HG02870 (cell line): ENCODE data around the gene USP21.
"Not testable (repeated sequence)": the region's sequence is repeated elsewhere in the genome, so short reads cannot be mapped to it uniquely, and the experiment has no call there.

Experiments used
- ATAC-seq: cut with Tn5 transposase; IDR thresholded peaks from one replicate; pipeline ENCODE4 v1.9.1; 2021; ENCODE audit warnings: mild to moderate bottlenecking, moderate library complexity; ENCODE audit not compliant: unreplicated experiment

Gene USP21

GRCh38 chr1:161159087-161159912, at the start of gene USP21:
USP21 (plus strand) TSS chr1:161159500; CDS start chr1:161160641, 1,141 bp downstream.
- ATAC-seq = peak; percentile 87

GRCh38 chr1:161111117-161111516, 48.2 kb upstream of the USP21 start:
- no peak for ATAC-seq

DNA sequence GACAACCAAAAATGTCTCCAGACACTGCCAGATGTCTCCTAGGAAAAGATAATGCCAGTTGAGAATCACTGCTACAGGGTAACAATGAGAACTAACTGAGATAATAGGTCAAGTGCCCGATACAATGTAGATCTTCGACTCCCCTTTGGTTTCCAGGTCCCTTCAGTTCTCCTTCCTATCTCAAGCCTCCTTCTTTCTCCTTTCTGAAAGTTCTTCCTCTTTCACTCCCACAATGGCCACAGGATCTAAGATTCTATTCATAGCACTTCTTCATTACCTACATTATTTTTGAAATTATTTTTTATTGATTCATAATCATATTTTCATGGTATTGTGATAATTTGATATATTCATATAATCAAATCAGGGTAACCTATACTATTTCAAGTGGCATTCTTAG, 47.8 kb upstream of the USP21 start:
- no peak for ATAC-seq

GRCh38 chr1:161113915-161114314, 45.4 kb upstream of the USP21 start:
- no peak for ATAC-seq

- no peak for ATAC-seq
These were observed 44.7 kb upstream of the USP21 start for GRCh38 chr1:161114556-161114955.

- no peak for ATAC-seq
These were observed 44.1 kb upstream of the USP21 start for GRCh38 chr1:161115132-161115711.

DNA sequence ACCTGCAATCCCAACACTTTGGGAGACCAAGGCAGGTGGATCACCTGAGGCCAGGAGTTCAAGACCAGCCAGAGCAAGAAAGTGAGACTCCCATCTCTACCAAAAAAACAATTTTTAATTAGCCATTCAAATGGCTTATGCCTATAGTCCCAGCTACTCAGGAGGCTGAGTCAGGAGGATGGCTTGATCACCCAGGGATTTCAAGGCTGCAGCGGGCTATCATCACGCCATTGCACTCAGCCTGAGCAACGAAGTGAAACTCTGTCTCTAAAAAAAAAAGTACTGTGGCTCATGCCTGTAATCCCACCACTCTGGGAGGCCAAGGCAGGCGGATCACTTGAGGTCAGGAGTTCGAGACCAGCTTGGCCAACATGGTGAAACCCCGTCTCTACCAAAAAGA, 43.3 kb upstream of the USP21 start:
- ATAC-seq = not testable (repeated sequence)

DNA sequence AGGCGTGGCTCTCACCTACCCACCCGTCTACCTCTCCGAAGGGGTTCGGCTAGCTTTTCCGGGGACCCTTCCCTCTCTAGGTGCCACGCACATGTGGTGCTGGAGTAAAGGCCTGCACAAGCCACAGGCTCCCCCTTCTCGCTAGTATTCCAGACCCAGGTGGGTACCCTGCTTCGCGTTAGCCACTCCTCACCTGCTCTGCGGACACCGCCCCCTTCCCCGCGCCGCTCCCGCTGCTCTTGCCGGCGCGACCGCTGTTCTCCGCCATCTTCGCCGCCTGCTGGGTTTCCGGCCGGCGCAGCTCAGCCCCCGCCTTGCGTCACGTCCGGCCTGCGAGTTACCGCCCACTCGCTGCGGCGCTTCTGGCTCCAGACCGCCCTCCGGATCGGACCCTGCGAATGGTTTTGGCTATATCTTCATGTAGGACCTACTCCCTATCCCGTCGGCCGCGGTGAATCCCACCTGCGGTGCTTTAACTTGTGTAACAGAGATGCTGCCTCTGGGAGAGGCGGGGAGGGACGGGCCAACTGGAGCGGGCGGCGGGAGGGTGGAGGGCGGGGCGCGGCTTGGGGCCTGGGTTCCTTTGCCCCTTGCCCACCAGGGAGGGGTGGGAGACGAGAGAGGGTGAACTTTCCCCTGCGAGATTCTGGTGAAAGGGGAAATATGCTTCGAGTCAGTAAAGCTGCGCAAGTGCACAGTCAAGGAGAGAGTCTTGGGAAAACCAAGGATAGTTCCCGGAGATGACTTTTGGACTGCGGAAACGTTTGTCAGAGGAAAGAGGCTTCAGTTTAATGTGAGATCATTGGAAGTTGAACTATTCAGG, 41.3 kb upstream of the USP21 start, which contains the start of the genes NIT1 and PFDN2:
NIT1 (plus strand) TSS at position 347 of the 823 bp plus-strand sequence; CDS start at position 419, 72 bp downstream.
PFDN2 (minus strand) TSS at position 279 of the 823 bp plus-strand sequence; CDS start at position 268, 11 bp downstream.
- ATAC-seq = peak; percentile 73

GRCh38 chr1:161119092-161119903, 40.0 kb upstream of the USP21 start:
- peak; percentile 57 for ATAC-seq

- no peak for ATAC-seq
These were observed 38.2 kb upstream of the USP21 start for GRCh38 chr1:161121042-161121650.

DNA sequence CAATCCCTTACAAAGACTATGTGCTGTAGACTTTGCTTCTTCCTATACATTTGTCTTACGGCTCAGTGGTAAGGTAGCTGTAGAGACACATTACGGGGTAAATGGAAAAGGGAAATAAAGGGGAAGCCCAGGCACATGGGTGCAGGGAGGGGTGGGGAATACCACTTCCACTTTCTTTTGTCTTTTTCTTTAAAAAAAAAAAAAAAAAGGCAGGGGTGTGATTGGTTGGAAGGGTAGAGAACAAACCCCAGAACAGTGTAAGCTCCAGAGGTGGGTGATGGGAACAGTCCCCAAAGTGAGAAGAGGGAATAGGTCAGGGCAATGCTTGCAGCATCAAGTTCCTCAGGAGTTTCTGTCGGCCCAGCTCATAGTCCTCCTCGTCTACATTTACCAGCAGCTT, 37.5 kb upstream of the USP21 start:
- no peak for ATAC-seq

DNA sequence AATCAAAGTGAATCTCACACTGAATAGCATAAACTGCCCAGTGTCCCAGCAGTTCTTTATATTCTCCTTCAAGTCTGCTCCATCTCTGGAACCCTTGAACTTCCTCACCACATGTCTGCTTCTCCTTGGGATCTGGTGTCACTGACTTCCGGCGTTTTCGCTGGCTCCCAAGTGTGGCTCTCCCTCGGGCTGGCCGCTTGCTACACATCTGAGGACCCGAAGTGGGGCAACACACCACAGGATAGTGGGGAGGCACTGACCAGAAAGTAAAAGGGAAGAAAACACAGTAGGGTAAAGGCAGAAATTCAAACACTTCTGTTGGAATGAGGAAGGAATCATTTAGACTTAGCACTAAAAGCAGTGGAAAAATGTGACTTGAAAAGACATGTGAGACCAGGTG, 36.3 kb upstream of the USP21 start:
- no peak for ATAC-seq

DNA sequence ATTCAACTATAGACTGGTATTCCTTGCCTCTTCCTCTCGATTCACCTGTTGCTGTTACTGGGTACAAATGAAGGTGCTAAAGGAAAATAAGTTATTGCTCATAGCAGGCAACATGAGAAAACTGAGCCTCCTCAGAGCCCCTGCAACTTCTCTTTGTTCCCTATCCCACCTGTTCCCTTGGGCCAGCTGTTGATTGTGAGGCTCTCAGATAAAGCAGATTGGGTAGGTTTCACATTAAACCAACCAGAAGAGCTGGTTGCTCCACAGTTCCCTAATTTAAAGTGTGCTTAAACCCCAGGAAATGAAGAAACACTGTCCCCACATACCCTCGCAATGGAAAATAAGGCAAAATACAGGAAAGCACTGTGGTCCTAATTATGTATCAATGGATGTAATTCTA, 31.7 kb upstream of the USP21 start:
- ATAC-seq = no peak

- ATAC-seq = no peak
These were observed 30.5 kb upstream of the USP21 start for GRCh38 chr1:161128591-161129420.

- ATAC-seq = no peak
These were observed 29.0 kb upstream of the USP21 start for GRCh38 chr1:161130266-161130665.

- ATAC-seq = no peak
These were observed 27.5 kb upstream of the USP21 start for GRCh38 chr1:161131523-161132409.

GRCh38 chr1:161132410-161133219, 26.7 kb upstream of the USP21 start, which contains the start of gene DEDD:
DEDD (minus strand) TSS chr1:161132667; CDS start chr1:161124462, 8,205 bp downstream.
- peak; percentile 96 for ATAC-seq
